Skeletal muscle cell (primary cell): ENCODE measurements around the gene SIK2.
"Not testable (repeated sequence)": the region's sequence is repeated elsewhere in the genome, so short reads cannot be mapped to it uniquely, and the experiment has no call there.

Experiments used
- DNase-seq: peaks from one replicate; pipeline ENCODE4 v3.0.0-alpha.2; 2010; ENCODE audit warnings: low read depth
- H3K4me3 ChIP-seq: 2 replicates; pipeline ENCODE4 v1.5.1; 2011; ENCODE audit warnings: low read depth, mild to moderate bottlenecking, control low read depth, low read length, moderate library complexity

Gene SIK2

GRCh38 chr11:111684251-111684650 is 82.0 kb downstream of the SIK2 start:
- no peak for DNase-seq
- no peak overlapping the region for H3K4me3 ChIP-seq

GRCh38 chr11:111688013-111688412 is 85.8 kb downstream of the SIK2 start:
- no peak for DNase-seq
- no peak overlapping the region for H3K4me3 ChIP-seq

- DNase-seq: no peak
Measured at GRCh38 chr11:111691176-111691575, 88.9 kb downstream of the SIK2 start.

GRCh38 chr11:111691741-111692140 is 89.5 kb downstream of the SIK2 start:
- no peak overlapping the region for H3K4me3 ChIP-seq
- DNase-seq: no peak

More at GRCh38 chr11:111691176-111691575, 88.9 kb downstream of the SIK2 start:
- no peak overlapping the region for H3K4me3 ChIP-seq

GRCh38 chr11:111693224-111693937 is 91.1 kb downstream of the SIK2 start:
- no peak for DNase-seq
- H3K4me3 ChIP-seq: no peak overlapping the region

- DNase-seq: peak; percentile 91
- H3K4me3 ChIP-seq: no peak overlapping the region
Measured at GRCh38 chr11:111694851-111695250, 92.6 kb downstream of the SIK2 start.

- H3K4me3 ChIP-seq: no peak overlapping the region
- DNase-seq: peak; percentile 49
Measured at GRCh38 chr11:111696556-111696955, 94.3 kb downstream of the SIK2 start.

GRCh38 chr11:111697933-111698371 is 95.7 kb downstream of the SIK2 start:
- no peak overlapping the region for H3K4me3 ChIP-seq
- DNase-seq: no peak

- peak; percentile 46 for DNase-seq
- no peak overlapping the region for H3K4me3 ChIP-seq
Measured at GRCh38 chr11:111698852-111699559, 96.8 kb downstream of the SIK2 start.

GRCh38 chr11:111699579-111700156 is 97.4 kb downstream of the SIK2 start:
- no peak overlapping the region for H3K4me3 ChIP-seq
- no peak for DNase-seq

- H3K4me3 ChIP-seq: no peak overlapping the region
- no peak for DNase-seq
Measured at GRCh38 chr11:111700162-111700561, 97.9 kb downstream of the SIK2 start.

GRCh38 chr11:111702623-111703022 is 100.4 kb downstream of the SIK2 start:
- no peak for DNase-seq

GRCh38 chr11:111703576-111703975 is 101.3 kb downstream of the SIK2 start:
- DNase-seq: no peak
- H3K4me3 ChIP-seq: no peak overlapping the region

More at GRCh38 chr11:111702623-111703022, 100.4 kb downstream of the SIK2 start:
- no peak overlapping the region for H3K4me3 ChIP-seq

GRCh38 chr11:111707039-111707690 is 104.9 kb downstream of the SIK2 start:
- no peak overlapping the region for H3K4me3 ChIP-seq
- DNase-seq: peak; percentile 73

GRCh38 chr11:111707691-111708067 is 105.4 kb downstream of the SIK2 start:
- no peak overlapping the region for H3K4me3 ChIP-seq
- DNase-seq: no peak

- DNase-seq: no peak
- no peak overlapping the region for H3K4me3 ChIP-seq
Measured at GRCh38 chr11:111714522-111714921, 112.3 kb downstream of the SIK2 start.

GRCh38 chr11:111715142-111715816 is 113.0 kb downstream of the SIK2 start:
- DNase-seq: no peak
- no peak overlapping the region for H3K4me3 ChIP-seq

- not testable (repeated sequence) for H3K4me3 ChIP-seq, DNase-seq
Measured at GRCh38 chr11:111717660-111718059, 115.4 kb downstream of the SIK2 start.

- H3K4me3 ChIP-seq: no peak overlapping the region
- peak; percentile 40 for DNase-seq
Measured at GRCh38 chr11:111718436-111718835, 116.2 kb downstream of the SIK2 start.
